GM12891 (cell line): ENCODE results near the gene SLC3A2.

Experiments
- POLR2A ChIP-seq: IDR thresholded peaks from 2 replicates; pipeline ENCODE4 v1.6.1; 2011; ENCODE audit warnings: low read depth, low read length, control low read depth
- SPI1 ChIP-seq: IDR thresholded peaks from 2 replicates; pipeline ENCODE4 v1.6.1; 2011; ENCODE audit warnings: low read depth, low read length, control low read depth

- TF ChIP-seq POLR2A (no peak), SPI1 (no peak)
Observed at GRCh38 chr11:62847767-62848314, 32.9 kb upstream of the SLC3A2 start.
